GM12875 (cell line): ENCODE data around the gene FAM187B.

Experiments used
- H3K4me3 ChIP-seq: one replicate; pipeline ENCODE4 v1.5.1; 2011; ENCODE audit warnings: low read depth, low read length, control low read depth
- CTCF ChIP-seq: IDR thresholded peaks from 2 replicates; pipeline ENCODE4 v1.5.1; 2011; ENCODE audit warnings: low read depth, mild to moderate bottlenecking, control low read depth, inconsistent platforms, low read length, moderate library complexity, borderline replicate concordance; ENCODE audit not compliant: insufficient read depth

FAM187B gene

GRCh38 chr19:35260694-35261304 is 32.3 kb upstream of the FAM187B start:
- no peak for TF ChIP-seq CTCF

GRCh38 chr19:35257113-35257461 is 28.5 kb upstream of the FAM187B start:
- no peak for TF ChIP-seq CTCF

More at GRCh38 chr19:35260694-35261304, 32.3 kb upstream of the FAM187B start:
- H3K4me3 ChIP-seq, result no peak overlapping the region

GRCh38 chr19:35256566-35256965 is 28.0 kb upstream of the FAM187B start:
- TF ChIP-seq CTCF, result no peak
- H3K4me3 ChIP-seq, result no peak overlapping the region

More at GRCh38 chr19:35257113-35257461, 28.5 kb upstream of the FAM187B start:
- no peak overlapping the region for H3K4me3 ChIP-seq

- TF ChIP-seq CTCF, result no peak
- no peak overlapping the region for H3K4me3 ChIP-seq
Measured at GRCh38 chr19:35254341-35255297, 26.1 kb upstream of the FAM187B start.

GRCh38 chr19:35253316-35254286 is 25.1 kb upstream of the FAM187B start:
- TF ChIP-seq CTCF, result no peak
- H3K4me3 ChIP-seq, result no peak overlapping the region

GRCh38 chr19:35251456-35251855 is 22.9 kb upstream of the FAM187B start:
- no peak for TF ChIP-seq CTCF
- no peak overlapping the region for H3K4me3 ChIP-seq
